Keratinocyte (primary cell): ENCODE data around the gene PWWP2B. TPM values are rescaled to one million over a fixed set of nuclear protein-coding genes. Genes with fewer than 3 reads are reported as not detected.

ENCODE experiments used
- DNase-seq: peaks from one replicate; pipeline ENCODE4 v3.0.0-alpha.2; 2011; ENCODE audit warnings: low read depth, missing footprints, low spot score
- FAIRE-seq: peaks from 2 replicates; lab custom pipeline; 2011; peaks lifted over from hg19 to GRCh38; lab: Jason Lieb, UNC
- H2AFZ ChIP-seq: 2 replicates; pipeline ENCODE4 v1.6.0; 2012; ENCODE audit warnings: low read length, control low read depth, inconsistent platforms; ENCODE audit not compliant: control insufficient read depth
- H3K27ac ChIP-seq: 2 replicates; pipeline ENCODE4 v1.5.1; 2011; ENCODE audit warnings: low read length; ENCODE audit not compliant: control insufficient read depth, insufficient read depth
- H3K27me3 ChIP-seq: 3 replicates; pipeline ENCODE4 v1.6.0; 2011; ENCODE audit warnings: low read length; ENCODE audit not compliant: control insufficient read depth, insufficient read depth; ENCODE audit errors: extremely low read depth
- H3K36me3 ChIP-seq, 2 experiments: 2 replicates in 1 of 2; 3 replicates in 1 of 2; pipeline ENCODE4 v1.5.1; 2011; ENCODE audit warnings: low read length in 2 of 2, mild to moderate bottlenecking in 1 of 2; ENCODE audit not compliant: control insufficient read depth in 2 of 2, insufficient read depth in 2 of 2; ENCODE audit errors: extremely low read depth in 1 of 2
- H3K4me1 ChIP-seq: 3 replicates; pipeline ENCODE4 v1.5.1; 2011; ENCODE audit warnings: low read length; ENCODE audit not compliant: control insufficient read depth, insufficient read depth; ENCODE audit errors: extremely low read depth
- H3K4me2 ChIP-seq: 3 replicates; pipeline ENCODE4 v1.6.0; 2011; ENCODE audit warnings: low read depth, low read length; ENCODE audit not compliant: control insufficient read depth, insufficient read depth; ENCODE audit errors: extremely low read depth
- H3K4me3 ChIP-seq, 3 experiments: fragments of 200-600 bp in 1 of 3; sonication (generic) in 1 of 3; 2 replicates in 2 of 3; 3 replicates in 1 of 3; pipeline ENCODE4 v1.5.1; 2011 to 2016; ENCODE audit warnings: low read length in 3 of 3, mild to moderate bottlenecking in 3 of 3, control low read depth in 2 of 3, inconsistent platforms in 1 of 3, low read depth in 1 of 3, mixed read lengths in 1 of 3, mixed run types in 1 of 3, moderate library complexity in 1 of 3; ENCODE audit not compliant: control insufficient read depth in 2 of 3, insufficient read depth in 2 of 3; ENCODE audit errors: extremely low read depth in 1 of 3
- H3K79me2 ChIP-seq: 2 replicates; pipeline ENCODE4 v1.6.0; 2012; ENCODE audit warnings: low read length; ENCODE audit not compliant: control insufficient read depth, insufficient read depth
- H3K9ac ChIP-seq: 3 replicates; pipeline ENCODE4 v1.6.0; 2011; ENCODE audit warnings: low read length; ENCODE audit not compliant: control insufficient read depth, insufficient read depth; ENCODE audit errors: extremely low read depth
- H3K9me1 ChIP-seq: 3 replicates; pipeline ENCODE4 v1.6.0; 2011; ENCODE audit warnings: low read length; ENCODE audit not compliant: control insufficient read depth, insufficient read depth; ENCODE audit errors: extremely low read depth
- H3K9me3 ChIP-seq: 2 replicates; pipeline ENCODE4 v1.5.1; 2012; ENCODE audit warnings: low read depth, low read length; ENCODE audit not compliant: control insufficient read depth
- H4K20me1 ChIP-seq: 3 replicates; pipeline ENCODE4 v1.6.0; 2011; ENCODE audit warnings: low read length; ENCODE audit not compliant: control insufficient read depth, insufficient read depth; ENCODE audit errors: extremely low read depth
- CTCF ChIP-seq, 3 experiments: IDR thresholded peaks in 1 of 3; conservative IDR thresholded peaks in 1 of 3; optimal IDR thresholded peaks in 1 of 3; 2 replicates in 2 of 3; 3 replicates in 1 of 3; pipeline versions ENCODE3 to v1.5.1; 2011; ENCODE audit warnings: low read length in 3 of 3, mild to moderate bottlenecking in 3 of 3, moderate library complexity in 2 of 3, control low read depth in 1 of 3, inconsistent platforms in 1 of 3; ENCODE audit not compliant: insufficient read depth in 2 of 3; ENCODE audit errors: extremely low read depth in 1 of 3
- EZH2 ChIP-seq: IDR thresholded peaks from one replicate; pipeline ENCODE4 v1.6.1; 2012; ENCODE audit warnings: inconsistent platforms, mild to moderate bottlenecking, low read length, moderate library complexity
- dilution Hi-C: fragments of 300-500 bp; cut with MboI; formaldehyde crosslinking; loops from one replicate; pipeline ENCODE4 v1.7.0; 2020; ENCODE audit warnings: low sequenced_read_pairs; ENCODE audit not compliant: extremely low pct_ligation_motif_present
- polyA plus RNA-seq, 5 experiments: library from polyadenylated mRNA; depleted of rRNA in 3 of 5; stranded (reverse) in 3 of 5; stranded (forward) in 1 of 5; unstranded in 1 of 5; fragments of >200 nt; gene quantifications; 1 replicate in 1 of 5; 2 replicates in 3 of 5; 3 replicates in 1 of 5; pipeline versions ENCODE4 v1.2.1 to v1.2.3, GENCODE V29; 2011 to 2012; ENCODE audit warnings: missing spikeins in 2 of 5, low read depth in 1 of 5, low replicate concordance in 1 of 5

The PWWP2B gene
- polyA plus RNA-seq, 1 donor (not counting 4 experiments of a cell fraction or from before 2014, with no cell fraction given), result 3.1 TPM

- dilution Hi-C loops, result no loop called here
- Histone ChIP-seq H3K27me3 (no peaks in the 10 kb centered on the region), H3K4me3 (no peak overlapping the region), H3K9me3 (no peaks in the 10 kb centered on the region), H3K79me2 (no peaks in the 10 kb centered on the region), H3K4me2 (no peak overlapping the region), H3K9ac (no peak overlapping the region), H3K36me3 (no peaks in the 10 kb centered on the region), H3K4me1 (no peaks in the 10 kb centered on the region), H3K27ac (no peak overlapping the region), H2AFZ (no peak overlapping the region), H4K20me1 (no peaks in the 10 kb centered on the region), H3K9me1 (no peaks in the 10 kb centered on the region)
- DNase-seq (no peak), FAIRE-seq (no peak)
- no peak for TF ChIP-seq CTCF (optimal IDR thresholded peaks at IDR 0.05 in 1 of 3, IDR thresholded peaks at IDR 0.05 in 1 of 3, conservative IDR thresholded peaks at IDR 0.05 in 1 of 3; ENCODE audit: extremely low read depth in 1 of 3, insufficient read depth in 2 of 3, low read length in 3 of 3)
- no peak for TF ChIP-seq EZH2
These were observed 33.9 kb downstream of the PWWP2B start for GRCh38 chr10:132430861-132431271.

GRCh38 chr10:132431537-132432175 is 34.7 kb downstream of the PWWP2B start:
- Histone ChIP-seq H3K27ac (no peak overlapping the region), H3K9ac (no peak overlapping the region), H3K4me1 (no peaks in the 10 kb centered on the region), H3K9me1 (no peaks in the 10 kb centered on the region), H3K4me3 (no peak overlapping the region), H2AFZ (no peak overlapping the region), H3K79me2 (no peaks in the 10 kb centered on the region), H3K36me3 (no peaks in the 10 kb centered on the region), H3K9me3 (no peaks in the 10 kb centered on the region), H4K20me1 (no peaks in the 10 kb centered on the region), H3K4me2 (no peak overlapping the region), H3K27me3 (no peaks in the 10 kb centered on the region)
- FAIRE-seq, result no peak
- DNase-seq, result no peak
- TF ChIP-seq CTCF (optimal IDR thresholded peaks at IDR 0.05 in 1 of 3, IDR thresholded peaks at IDR 0.05 in 1 of 3, conservative IDR thresholded peaks at IDR 0.05 in 1 of 3; ENCODE audit: extremely low read depth in 1 of 3, insufficient read depth in 2 of 3, low read length in 3 of 3) (no peak), EZH2 (no peak)
- dilution Hi-C loops, result no loop called here
